NCI-H2227 (cell line): ENCODE results near the gene THPO.

Source experiments
- DNase-seq: peaks from one replicate; lab custom pipeline; 2025; ENCODE audit not compliant: unreplicated experiment; lab: John Stamatoyannopoulos, UW

THPO gene

GRCh38 chr3:184335291-184335660 is 42.7 kb downstream of the THPO start:
- peak; percentile 61 for DNase-seq

- DNase-seq = no peak
These were observed 43.4 kb downstream of the THPO start for GRCh38 chr3:184334470-184335158.

GRCh38 chr3:184333700-184334099 is 44.3 kb downstream of the THPO start:
- DNase-seq = no peak

GRCh38 chr3:184333190-184333589 is 44.8 kb downstream of the THPO start:
- DNase-seq = no peak

GRCh38 chr3:184332370-184333090 is 45.5 kb downstream of the THPO start:
- DNase-seq = no peak

- no peak for DNase-seq
These were observed 49.5 kb downstream of the THPO start for GRCh38 chr3:184328516-184328915.

- DNase-seq = no peak
These were observed 50.8 kb downstream of the THPO start for GRCh38 chr3:184327171-184327570.

GRCh38 chr3:184325715-184326369 is 52.2 kb downstream of the THPO start:
- DNase-seq = no peak

GRCh38 chr3:184325269-184325668 is 52.7 kb downstream of the THPO start:
- no peak for DNase-seq

GRCh38 chr3:184323696-184324095 is 54.3 kb downstream of the THPO start:
- DNase-seq = no peak

- no peak for DNase-seq
These were observed 55.1 kb downstream of the THPO start for GRCh38 chr3:184322731-184323487.
